Vagina (tissue), 2 donors: ENCODE measurements around the gene EPB41L2.

Experiments used
- POLR2A ChIP-seq, 2 donors: fragments of 450-650 bp; IDR thresholded peaks; one replicate each; pipeline ENCODE4 v1.6.1; 2017; ENCODE audit warnings: antibody characterized with exemption in 2 of 2, mild to moderate bottlenecking in 2 of 2, moderate library complexity in 2 of 2
- TF ChIP-seq, protein P1 (sequence below), 3 experiments: fragments of 450-650 bp in 2 of 3; fragments of 200-600 bp in 1 of 3; sonication (generic) in 1 of 3; IDR thresholded peaks; one replicate each; pipeline ENCODE4 v1.5.1; 2017 to 2019; ENCODE audit warnings: antibody characterized with exemption in 3 of 3, mild to moderate bottlenecking in 2 of 3, moderate library complexity in 2 of 3

DNA sequence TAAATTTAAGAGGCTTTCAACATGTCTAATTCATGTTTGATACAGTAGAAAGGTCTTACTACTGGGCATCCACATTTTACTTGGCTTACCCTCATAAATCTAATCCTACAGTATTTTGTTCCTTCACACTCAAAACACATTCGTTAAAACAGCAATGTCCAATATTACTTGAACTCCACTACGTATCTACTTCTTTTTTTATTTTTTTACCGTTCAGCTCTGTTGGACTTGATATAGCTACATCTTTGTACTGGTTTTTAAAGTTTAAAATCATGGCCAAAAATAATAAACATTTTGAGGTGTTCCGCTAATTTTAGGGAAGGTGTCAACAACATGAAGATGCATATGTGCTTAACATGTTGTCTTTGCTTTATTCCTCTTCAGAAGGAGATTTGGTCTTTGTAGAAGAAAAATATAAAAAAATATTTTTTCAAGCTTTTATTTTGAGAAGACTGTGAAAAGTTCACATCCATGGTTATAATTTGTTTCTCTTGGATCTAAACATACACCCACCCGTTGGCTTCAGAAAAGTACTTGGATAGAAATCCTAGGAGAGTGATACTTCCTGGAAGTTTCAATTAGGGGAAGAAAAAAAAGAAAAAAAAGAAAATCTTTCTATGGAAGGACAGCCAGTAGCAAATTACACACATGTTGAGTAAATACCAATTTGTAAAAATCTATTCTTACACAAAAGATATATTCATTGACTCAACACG lies 71.5 kb downstream of the EPB41L2 start:
- TF ChIP-seq POLR2A (IDR thresholded peaks at IDR 0.05) = no peak
- TF ChIP-seq, protein P1, sequence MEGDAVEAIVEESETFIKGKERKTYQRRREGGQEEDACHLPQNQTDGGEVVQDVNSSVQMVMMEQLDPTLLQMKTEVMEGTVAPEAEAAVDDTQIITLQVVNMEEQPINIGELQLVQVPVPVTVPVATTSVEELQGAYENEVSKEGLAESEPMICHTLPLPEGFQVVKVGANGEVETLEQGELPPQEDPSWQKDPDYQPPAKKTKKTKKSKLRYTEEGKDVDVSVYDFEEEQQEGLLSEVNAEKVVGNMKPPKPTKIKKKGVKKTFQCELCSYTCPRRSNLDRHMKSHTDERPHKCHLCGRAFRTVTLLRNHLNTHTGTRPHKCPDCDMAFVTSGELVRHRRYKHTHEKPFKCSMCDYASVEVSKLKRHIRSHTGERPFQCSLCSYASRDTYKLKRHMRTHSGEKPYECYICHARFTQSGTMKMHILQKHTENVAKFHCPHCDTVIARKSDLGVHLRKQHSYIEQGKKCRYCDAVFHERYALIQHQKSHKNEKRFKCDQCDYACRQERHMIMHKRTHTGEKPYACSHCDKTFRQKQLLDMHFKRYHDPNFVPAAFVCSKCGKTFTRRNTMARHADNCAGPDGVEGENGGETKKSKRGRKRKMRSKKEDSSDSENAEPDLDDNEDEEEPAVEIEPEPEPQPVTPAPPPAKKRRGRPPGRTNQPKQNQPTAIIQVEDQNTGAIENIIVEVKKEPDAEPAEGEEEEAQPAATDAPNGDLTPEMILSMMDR (IDR thresholded peaks at IDR 0.05) = no peak
